Hematopoietic multipotent progenitor cell treated with erythropoietin and hydrocortisone succinate and interleukin-3 and kit ligand, for 15 days (in vitro differentiated cells): Measurements from ENCODE around the gene ANKRD1.

ENCODE experiments used
- DNase-seq: peaks from one replicate; pipeline ENCODE4 v3.0.0-alpha.2; 2015; ENCODE audit warnings: low spot score

Gene ANKRD1

DNA sequence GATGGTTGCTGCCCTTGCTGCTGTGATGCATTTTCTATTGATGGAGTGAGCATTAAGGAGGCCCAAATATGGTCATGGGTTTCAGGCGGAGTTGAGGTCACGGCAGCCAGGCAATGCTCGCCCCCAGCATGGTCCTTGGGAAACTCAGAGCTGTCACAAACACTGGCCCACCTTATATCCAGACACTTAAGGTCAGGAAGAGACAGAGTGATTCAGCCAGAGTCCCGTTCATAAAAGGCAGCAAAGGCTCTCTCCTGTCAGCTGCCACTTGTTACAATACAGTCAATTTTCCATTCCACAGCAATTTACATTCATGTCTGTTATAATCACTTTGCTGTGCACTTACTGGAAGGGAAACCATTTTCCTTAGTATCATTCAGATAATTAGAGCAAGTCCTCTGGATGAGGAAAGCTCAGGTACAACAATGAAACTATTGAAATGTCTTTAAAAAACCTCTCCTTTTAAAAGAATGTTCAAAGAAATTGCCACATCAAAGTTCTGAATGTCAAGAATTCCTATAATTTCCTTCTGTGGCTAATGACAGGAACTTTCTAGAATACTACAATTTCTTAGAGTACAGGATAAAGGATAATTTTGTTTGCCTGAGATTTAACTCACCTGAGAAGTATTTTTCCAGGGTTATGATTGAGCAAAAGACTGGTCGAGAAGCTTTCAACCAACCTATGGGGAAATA lies 14.8 kb upstream of the ANKRD1 start:
- DNase-seq: no peak

DNA sequence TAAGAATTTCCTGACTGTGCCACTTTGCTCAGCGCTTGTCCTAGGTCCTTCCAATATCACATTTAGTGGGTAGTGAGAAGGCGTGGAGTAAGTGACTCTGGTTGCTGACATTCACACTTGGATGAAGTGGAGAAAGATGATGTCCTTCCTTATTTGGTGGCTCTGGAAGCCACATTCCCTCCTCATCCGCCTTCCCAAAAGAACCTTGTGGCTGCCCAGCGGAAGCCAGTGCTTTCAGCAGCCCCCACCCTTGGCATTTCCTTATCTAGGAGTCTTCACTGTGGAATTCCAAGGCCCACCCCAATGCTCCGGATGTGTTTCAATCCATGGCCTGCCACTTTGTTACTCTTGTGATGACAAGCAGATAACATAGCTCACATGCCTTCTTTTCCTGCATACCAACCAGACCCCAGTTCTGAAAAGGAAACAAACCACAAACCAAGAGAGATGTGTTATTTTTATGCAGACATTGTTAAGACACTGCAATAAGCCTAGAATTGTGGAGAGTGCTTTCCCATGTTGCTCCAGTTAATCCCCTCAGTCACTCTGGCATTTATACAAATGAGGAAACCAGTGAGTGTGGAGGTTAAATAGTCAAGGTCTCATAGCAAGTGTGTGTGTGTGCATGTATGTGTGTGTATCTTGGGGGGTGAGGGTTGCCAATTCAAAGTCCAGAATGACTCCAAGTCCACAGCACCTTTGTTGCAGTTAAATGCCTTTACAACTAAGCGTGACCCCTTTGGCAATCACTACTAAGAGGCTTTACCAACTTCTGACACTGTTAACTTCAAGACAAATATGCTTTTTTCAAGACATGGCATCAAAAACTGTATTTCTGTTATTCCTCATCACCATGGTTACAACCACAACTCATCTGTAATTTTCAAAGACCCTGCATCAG lies 10.3 kb upstream of the ANKRD1 start:
- DNase-seq: no peak

DNA sequence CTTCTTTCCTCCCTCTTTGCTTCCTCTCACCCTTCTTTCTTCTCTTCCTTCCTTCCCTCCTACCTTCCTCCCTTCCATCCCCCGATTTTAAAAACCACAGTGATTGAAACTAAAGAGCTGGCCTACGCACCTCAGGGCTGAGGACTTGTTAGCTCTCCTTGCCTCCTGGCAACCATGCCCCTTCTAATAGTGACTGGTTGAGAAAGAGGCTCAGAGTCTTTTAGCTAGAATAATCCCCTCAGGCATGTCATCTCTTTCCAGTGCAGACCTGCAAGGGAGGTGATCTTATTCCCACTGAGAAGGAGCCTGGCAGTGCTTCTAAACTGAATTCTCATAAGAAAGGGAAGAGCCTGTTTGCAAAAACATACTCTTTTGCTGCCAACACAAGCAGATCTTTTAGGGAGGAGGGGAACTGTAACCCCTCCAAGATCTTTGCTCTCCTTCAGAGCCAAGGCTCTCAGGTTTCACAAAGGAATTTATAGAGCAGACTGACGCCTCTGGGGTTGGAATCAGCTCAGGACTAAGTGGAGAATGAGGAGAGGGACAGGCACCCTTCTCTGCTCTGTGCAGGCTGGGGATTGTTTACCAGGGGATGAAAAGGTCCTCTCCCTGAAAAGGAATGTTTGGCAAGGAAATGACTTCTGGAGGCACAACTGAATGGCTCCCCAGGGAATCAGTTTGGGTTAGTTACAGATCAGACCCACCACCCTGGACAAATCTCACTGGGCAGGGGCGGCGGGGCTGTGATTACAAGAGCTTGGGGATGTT lies 9.4 kb upstream of the ANKRD1 start:
- no peak for DNase-seq

DNA sequence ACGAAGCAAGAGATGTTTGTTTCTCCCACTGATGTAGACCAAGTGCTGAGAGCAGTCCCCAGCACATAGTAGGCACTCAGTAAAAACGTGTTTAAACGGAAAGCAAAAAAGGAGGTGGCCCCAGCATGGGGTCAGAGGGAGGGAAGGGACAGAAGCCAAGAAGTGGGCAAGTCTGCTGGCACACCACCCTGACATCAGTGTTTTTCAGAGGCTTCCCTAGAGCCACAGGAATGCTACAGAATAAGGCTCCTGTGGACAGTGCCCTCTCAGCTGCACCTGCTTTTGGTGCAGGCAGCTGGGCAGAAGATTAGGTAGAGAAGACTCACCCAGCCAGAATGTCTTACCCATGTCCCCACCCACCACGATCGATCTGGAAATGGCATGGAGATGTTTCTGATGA lies 8.3 kb upstream of the ANKRD1 start:
- DNase-seq: no peak

DNA sequence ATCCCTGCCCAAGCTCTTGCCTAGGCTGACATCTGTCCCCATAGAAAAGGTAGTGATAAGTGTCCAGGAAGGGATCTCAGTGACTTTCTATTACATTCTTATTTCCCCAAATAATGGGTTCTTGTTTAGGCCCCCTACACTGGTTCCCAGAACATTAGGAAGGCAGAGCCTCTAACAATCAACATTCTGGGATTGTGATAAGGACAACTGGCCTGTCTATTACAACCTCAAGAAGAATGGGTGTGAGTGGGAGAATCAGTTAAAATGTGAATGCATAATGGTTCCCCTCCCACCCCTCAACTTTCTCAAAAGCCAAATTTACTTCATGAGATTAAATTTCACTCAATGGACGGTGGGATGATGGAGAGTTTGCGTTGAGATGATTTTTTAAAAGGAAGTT lies 6.4 kb upstream of the ANKRD1 start:
- no peak for DNase-seq

DNA sequence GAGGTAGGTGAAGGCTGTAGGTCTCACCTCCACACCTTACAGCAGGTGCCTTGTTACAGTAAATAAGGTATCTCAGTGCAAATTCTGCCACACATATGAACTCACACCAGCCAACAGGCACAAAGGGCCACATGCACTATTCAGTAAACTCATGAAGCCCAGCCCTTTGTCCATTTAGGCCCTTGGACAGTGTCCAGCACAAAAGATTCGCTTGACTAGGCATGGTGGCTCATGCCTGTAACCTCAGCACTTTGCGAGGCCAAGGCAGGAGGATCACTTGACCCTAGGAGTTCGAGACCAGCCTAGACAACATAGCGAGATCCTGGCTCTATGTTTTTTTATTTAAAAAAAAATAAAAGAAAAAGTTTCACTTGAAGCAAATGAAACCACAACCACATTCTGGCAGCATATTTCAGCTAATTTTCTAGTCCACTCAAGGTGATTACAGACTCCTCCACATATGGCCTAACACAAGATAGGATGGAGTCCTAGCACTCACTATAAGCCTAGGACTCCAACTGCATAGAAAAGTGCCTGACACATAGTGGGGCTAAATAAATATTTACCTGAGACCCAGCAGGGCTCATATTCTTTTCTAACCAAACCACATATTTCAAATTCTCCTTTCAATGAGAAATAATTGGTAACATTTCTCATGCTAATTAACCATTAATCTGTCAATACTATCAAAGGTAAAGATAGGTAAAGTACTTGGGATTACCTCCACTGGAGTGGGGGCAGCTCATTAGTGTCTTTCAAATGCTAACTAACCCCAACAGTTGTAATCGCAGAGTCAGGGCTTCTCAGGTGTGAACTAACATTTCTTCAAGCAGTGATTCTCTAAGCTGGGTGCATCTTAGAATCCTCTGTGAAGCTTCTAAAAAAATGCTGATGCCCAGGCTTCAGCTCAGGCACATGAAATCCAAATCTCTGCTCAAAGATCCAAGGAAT lies 4.5 kb upstream of the ANKRD1 start:
- DNase-seq: no peak

DNA sequence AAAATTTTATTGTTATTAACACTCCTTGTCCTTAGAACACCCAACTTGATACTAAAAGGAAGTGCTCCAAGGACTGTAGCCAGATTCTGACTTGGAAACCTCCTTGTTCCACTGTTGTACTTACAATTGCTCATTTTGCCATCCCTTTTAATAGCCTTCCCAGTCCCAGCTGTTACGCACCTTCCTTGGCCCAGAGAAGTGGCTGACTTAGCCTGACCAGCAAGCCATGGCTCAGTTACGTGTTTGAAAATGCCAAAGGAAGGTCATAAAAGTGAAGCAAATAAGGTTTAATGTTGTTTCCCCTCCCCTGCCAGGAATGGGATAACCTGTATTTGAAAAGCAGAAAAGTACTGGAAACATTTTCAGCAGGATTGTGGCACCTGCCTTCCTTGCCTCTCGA lies 3.7 kb upstream of the ANKRD1 start:
- no peak for DNase-seq

DNA sequence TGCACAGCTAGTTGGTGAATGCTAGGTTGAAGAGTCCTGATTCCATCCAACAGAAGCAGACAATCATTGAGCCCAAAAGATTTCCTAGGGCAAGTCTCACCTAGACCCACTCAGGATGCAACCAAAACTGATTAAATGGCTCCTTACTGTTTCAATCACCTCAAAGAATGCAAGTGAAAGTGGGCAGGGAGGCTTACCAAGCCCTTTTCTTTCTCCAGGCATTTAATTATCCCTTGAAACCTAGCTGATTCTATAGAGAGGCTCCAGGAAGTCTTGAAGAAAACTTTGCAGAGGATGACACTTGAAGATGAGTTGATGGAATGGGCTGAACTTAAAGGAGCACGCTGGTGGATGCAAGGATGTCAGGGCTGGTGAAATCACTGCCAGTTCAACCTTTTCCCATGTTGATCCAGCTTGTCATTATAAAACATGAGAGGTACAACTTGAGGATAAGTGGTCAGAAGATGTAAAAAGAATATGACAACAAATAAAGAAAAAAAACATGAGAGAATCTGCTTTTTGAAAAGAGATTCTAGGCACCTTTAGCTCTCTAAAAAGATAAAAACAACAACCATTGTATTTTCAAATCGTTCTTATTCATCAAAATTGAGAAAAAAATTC lies 2.3 kb upstream of the ANKRD1 start:
- DNase-seq: no peak

DNA sequence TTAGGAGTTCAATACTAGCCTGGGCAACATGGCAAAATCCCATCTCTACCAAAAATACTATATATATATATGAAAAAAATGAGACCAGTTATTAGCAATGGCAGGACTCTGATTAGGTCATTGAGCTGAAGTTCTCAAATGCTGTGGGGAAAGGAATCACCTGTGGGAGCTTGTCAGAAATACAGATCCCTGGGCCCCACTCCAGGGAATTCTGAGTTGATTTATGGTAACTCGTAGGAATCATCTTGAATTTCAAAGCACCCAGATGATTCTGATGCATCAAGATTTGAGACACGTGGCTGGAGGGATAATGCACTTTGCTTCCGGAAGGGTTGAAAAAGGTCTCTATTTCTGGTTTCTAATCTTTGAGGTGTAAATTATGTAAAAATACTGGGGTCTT lies 1.0 kb upstream of the ANKRD1 start:
- no peak for DNase-seq

DNA sequence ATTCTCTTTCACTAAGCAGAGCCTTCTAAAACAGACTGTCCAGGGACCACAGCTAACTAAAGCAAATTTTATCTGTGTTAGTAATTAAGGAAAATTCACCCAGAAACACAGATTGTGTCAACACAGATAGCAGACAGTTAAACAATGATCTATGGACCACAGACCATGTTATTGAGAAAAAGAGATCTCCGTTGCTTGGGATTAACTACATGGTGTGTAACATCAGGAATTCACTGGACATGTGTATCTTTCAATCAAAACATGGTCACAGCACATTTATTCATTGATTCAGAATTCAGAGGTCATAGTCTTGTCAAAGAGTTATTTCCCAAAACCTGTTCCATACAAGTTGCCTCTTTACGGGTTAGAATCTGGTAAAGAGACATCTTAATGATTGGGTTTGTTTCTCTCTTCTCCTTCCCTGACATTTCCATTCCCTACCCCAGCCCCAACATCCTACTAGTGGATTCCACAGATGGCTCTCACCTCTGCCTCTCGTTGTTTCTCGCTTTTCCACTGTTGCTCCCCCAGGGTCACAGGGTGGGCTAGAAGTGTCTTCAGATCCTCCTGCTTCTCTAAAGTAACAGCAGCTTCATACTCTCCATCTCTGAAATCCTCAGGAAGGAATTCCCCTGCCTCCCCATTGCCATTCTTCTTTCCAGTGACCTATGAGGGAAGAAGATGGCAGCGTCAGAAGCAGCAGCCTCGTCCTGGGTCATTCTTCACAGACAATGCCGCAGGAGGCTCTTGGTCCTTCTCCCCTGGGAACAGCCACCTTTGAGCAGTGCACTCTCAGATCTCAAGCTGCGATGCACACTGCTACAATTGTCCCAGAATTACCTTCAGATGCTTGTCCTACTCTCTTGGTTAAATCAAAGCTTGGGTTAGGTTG lies 958 bp downstream of the ANKRD1 start:
- DNase-seq: no peak

DNA sequence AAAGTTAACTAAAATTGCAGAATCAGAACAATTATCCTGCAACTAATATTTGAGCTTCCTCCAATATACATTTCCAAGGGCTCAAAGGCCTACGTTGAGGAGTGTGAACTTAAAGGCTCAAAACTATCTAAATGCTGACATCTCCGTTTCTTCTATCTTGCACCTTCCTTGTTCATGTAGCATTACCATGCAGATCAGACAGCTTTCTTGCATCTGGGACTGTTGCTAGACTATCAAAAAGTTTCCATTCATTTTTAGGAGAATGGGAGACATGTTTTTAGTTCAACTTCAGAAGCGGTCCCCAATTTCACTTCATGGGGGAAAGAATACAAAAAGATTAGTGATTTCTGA lies 2.9 kb downstream of the ANKRD1 start:
- DNase-seq: no peak

DNA sequence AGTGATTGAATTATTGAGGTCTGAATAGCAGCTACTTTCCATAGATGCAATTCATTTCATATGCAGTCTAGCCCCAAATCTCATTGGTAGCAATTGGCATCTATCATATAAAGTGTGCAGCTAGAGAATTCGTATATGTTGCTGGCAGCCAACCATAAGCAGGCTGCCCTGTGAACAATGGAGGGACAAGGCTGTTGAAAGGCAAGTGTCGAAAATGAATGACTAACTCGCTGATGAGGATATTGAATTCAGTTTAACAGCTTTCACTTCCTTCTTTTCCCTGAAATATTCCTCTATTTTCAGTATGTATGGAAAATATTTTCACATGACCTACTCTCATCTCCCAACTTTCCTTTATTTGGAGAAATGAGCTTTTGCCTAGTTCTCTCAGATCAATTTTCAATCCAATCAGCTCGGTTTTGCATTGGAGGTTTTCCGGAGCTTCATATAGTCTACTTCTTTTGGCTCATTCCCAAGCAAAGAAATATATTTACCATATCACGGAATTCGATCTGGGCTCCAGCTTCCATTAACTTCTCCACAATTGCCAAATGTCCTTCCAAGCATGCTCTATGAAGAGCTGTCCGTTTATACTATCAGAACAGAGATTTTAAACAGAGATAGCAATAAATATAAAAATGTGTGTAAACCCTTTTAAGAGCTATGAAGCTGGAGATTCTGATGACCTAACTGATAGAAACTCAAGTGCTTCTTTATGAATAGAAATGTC lies 3.5 kb downstream of the ANKRD1 start:
- no peak for DNase-seq

DNA sequence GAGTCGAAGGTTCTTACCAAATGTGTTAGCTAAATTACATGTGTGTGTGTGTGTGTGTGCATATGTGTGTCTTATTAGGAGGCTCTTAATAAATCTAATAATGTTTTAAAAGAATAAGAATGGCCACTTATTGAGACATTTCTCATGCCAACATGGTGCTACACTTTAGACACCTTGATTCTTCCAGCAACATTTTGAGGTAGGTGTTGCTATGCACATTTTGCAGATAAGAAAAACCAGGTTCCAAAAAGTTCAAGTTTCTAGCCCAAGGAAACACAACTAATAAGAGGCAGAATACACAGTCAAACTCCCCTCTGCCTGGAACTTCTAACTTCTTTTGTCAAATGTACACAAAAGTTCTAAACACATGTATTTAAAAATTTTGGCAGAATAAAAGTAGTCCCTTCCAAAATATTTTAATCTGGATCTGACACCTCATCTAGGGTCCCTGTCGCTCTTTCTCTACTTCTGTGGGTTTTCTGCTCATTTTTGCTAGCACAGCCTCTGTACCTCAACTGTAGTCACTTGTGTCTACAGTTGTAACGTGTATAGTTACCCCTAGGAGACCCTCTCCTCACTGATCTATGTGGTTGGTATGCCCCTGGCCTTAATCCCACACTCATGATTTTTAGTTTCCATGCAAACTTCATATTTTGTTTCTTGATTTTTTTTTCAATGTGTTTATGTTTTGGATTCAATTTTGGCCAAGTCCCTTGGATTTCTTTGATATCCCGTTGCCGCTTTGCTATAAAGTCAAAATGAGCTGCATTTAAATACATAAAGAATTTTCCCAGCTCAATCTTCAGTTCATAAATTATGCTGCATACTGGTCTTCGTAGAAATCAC lies 4.3 kb downstream of the ANKRD1 start:
- no peak for DNase-seq

DNA sequence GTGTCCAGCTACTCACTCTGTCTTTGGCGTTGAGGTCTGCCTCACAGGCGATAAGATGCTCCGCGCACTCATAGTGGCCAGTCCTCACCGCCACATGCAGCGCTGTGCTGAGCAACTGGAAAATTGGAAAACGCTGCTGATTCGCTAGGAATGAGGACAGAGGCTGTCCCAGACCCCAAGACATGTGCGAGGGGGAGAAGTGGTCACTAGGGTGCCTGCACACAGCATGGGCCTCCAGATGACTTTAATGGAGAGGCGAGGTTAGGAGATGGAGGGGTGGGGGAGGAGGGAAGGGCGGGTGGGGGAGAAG lies 5.2 kb downstream of the ANKRD1 start:
- no peak for DNase-seq

DNA sequence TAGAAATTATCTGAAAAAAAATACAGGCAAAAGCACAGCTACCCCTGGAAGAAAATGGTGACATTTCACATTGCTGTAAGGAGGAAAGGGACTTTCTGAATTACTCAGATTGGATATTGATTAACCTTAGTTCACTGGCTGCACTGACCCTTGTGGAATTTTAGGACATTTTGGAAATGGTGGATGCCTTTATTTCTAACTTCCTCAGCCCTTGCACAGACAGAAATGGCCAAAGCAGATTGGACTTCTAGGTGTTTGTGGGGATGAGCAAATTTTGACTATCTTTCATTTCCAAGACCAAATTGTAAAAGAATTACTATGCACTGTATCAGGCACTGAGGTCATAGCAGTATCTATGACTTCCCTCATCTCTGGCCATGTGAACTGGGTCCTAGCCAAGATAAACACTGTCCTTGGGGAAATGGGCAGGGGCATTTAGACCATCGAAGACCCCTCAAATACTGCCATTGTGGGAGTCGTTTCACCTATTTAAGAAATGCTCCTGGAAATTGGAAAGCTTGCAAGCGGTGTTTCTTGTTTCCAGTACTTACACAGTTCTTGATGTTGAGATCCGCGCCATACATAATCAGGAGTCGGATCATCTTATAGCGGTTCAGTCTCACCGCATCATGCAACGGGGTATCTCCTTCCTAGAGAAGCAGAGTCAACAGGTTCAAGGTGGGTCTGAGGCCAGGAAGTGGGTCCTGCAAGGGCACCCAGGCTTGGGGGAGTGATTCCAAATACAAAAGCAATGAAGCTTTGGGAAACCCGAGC lies 5.7 kb downstream of the ANKRD1 start:
- DNase-seq: no peak

DNA sequence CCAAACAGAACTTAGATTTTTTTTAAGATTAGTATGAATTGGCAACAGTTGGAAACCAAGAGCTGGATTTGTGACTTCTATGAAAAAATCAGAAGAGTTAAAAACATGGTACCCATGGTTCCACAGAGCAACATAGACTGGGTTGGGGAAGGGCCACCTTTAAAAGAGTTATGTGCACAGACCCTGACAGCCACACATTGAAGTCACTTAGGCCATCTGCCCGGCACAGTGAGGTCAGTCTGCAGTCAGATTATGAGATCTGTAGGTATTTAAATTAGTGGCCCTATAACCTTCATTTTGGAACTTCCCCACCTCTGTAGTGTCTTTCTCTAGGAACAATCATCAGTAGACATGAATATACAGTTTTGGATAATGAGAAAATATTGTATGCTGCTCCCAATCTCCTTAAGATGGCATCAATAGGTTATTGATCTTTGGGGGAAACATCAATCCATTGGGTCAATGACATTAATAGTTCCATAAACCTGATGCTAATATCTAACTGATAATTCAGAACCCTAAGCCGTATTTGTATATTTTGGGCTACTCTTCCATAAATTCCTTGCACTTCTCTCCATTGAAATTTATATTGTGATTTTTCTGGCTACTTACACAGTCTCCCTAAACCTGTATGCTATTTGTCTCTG lies 7.0 kb downstream of the ANKRD1 start:
- DNase-seq: no peak

DNA sequence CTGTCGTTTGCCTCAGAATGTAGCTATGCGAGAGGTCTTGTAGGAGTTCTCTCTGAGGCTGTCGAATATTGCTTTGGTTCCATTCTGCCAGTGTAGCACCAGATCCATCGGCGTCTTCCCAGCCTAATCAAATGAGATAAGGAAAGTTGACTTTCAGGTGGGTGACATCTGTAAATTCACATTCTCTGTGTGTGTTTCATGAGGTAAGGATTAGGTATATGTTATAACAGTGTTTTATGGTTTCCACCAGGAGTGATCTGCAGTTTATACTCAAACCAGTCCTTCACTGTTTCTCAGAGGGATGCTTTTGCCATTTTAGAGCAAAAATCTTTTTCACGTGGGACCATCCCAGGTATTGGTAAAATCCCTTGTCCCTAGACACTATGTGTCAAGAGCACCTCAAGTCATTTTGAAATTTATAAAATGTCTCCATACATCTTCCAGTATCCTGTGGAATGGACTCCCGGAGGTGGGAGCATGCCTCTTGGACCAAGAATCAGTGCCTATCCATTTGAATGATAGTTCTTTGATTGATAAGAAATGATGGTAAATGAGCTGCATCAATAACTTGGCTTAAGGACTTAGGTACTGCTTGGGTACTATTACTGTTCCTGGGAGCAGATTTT lies 7.9 kb downstream of the ANKRD1 start:
- no peak for DNase-seq
